HCT116 (cell line): Measurements from ENCODE around the gene RNF31. TPM values are rescaled to one million over a fixed set of nuclear protein-coding genes. Genes with fewer than 3 reads are reported as not detected.

Experiments used
- ATAC-seq: fragments of 200-7000 bp; cut with Tn5 transposase; 2 replicates; pipeline ENCODE4 v1.9.1; 2020; ENCODE audit warnings: mild to moderate bottlenecking, moderate library complexity
- BruUV-seq: library from RNA; stranded (reverse); fragments of 400-500 nt; replicated peaks from 2 replicates; lab custom pipeline; 2021; lab: Mats Ljungman, UMichigan
- CTCF ChIA-PET: fragments of 300-600 bp; sonication (Branson Sonifier 250); formaldehyde crosslinking; loops from one replicate; lab custom pipeline; 2021; ENCODE audit warnings: antibody characterized with exemption; lab: Charles Lee
- POLR2A ChIA-PET: fragments of 300-600, 350-600 bp; sonication (Branson Sonifier 250); formaldehyde crosslinking; loops from one replicate; lab custom pipeline; 2021; ENCODE audit warnings: antibody characterized with exemption; lab: Charles Lee
- RAD21 ChIA-PET, 2 experiments: fragments of 300-600 bp; sonication (Branson Sonifier 250); formaldehyde crosslinking; loops; one replicate each; lab custom pipeline; 2023; ENCODE audit warnings: low total read pairs in 2 of 2; ENCODE audit not compliant: uncharacterized antibody in 2 of 2, unreplicated experiment in 2 of 2, low non-redundant PET in 1 of 2; lab: Charles Lee
- DNase-seq: peaks from one replicate; pipeline ENCODE4 v3.0.0-alpha.2; 2010; ENCODE audit warnings: low read depth, low spot score
- H2AFZ ChIP-seq: fragments of 200-600 bp; shearing (Covaris generic), sonication (generic); 2 replicates; pipeline ENCODE4 v1.6.1; 2017; ENCODE audit warnings: low read depth, mixed run types, mixed read lengths, antibody characterized with exemption, low read length; ENCODE audit not compliant: poor library complexity, severe bottlenecking
- H3K27ac ChIP-seq: 2 replicates; pipeline ENCODE4 v1.5.1; 2012; ENCODE audit warnings: low read depth, low read length
- H3K27me3 ChIP-seq: fragments of 200-600 bp; sonication (generic); 2 replicates; pipeline ENCODE4 v1.6.1; 2016; ENCODE audit warnings: mixed run types, low read length, mixed read lengths; ENCODE audit not compliant: insufficient read depth
- H3K36me3 ChIP-seq, 2 experiments: fragments of 200-500 bp in 1 of 2; fragments of 200-600 bp in 1 of 2; sonication (Bioruptor generic) in 1 of 2; sonication (generic) in 1 of 2; 2 replicates each; pipeline versions ENCODE4 v1.5.1 to v1.6.1; 2014 to 2016; ENCODE audit warnings: low read length in 2 of 2, inconsistent platforms in 1 of 2, mixed read lengths in 1 of 2, mixed run types in 1 of 2; ENCODE audit not compliant: insufficient read depth in 2 of 2, control insufficient read depth in 1 of 2
- H3K4me1 ChIP-seq, 2 experiments: fragments of 200-600 bp in 1 of 2; sonication (generic) in 1 of 2; 2 replicates each; pipeline versions ENCODE4 v1.5.1 to v1.6.1; 2012 to 2017; ENCODE audit warnings: low read length in 2 of 2, inconsistent platforms in 1 of 2, mild to moderate bottlenecking in 1 of 2, mixed read lengths in 1 of 2, mixed run types in 1 of 2, moderate library complexity in 1 of 2; ENCODE audit not compliant: insufficient read depth in 2 of 2, control insufficient read depth in 1 of 2
- H3K4me2 ChIP-seq: fragments of 200-600 bp; sonication (generic); 2 replicates; pipeline ENCODE4 v1.6.1; 2017; ENCODE audit warnings: mixed run types, low read length, mixed read lengths
- H3K4me3 ChIP-seq, 2 experiments: fragments of 200-600 bp in 1 of 2; sonication (generic) in 1 of 2; replicated peaks in 1 of 2; 2 replicates each; pipeline ENCODE4 v1.5.1; 2011 to 2016; ENCODE audit warnings: low read length in 2 of 2, control low read depth in 1 of 2, low read depth in 1 of 2, mild to moderate bottlenecking in 1 of 2, mixed read lengths in 1 of 2, mixed run types in 1 of 2
- H3K79me2 ChIP-seq: fragments of 200-600 bp; sonication (generic); 2 replicates; pipeline ENCODE4 v1.6.1; 2017; ENCODE audit warnings: mild to moderate bottlenecking, mixed run types, low read length, moderate library complexity, mixed read lengths; ENCODE audit not compliant: insufficient read depth
- H3K9ac ChIP-seq: fragments of 200-600 bp; sonication (generic); 2 replicates; pipeline ENCODE4 v1.6.1; 2016; ENCODE audit warnings: low read length, mixed read lengths
- H3K9me2 ChIP-seq: fragments of 200-600 bp; sonication (generic), shearing (Covaris generic); 2 replicates; pipeline ENCODE4 v1.6.1; 2017; ENCODE audit warnings: mixed run types, mild to moderate bottlenecking, moderate library complexity; ENCODE audit not compliant: insufficient read depth
- H3K9me3 ChIP-seq, 2 experiments: fragments of 200-500 bp in 1 of 2; fragments of 200-600 bp in 1 of 2; sonication (Bioruptor generic) in 1 of 2; sonication (generic) in 1 of 2; 2 replicates each; pipeline ENCODE4 v1.6.1; 2014 to 2017; ENCODE audit warnings: low read length in 2 of 2, mixed read lengths in 2 of 2, inconsistent platforms in 1 of 2, low read depth in 1 of 2, mild to moderate bottlenecking in 1 of 2, mixed run types in 1 of 2, moderate library complexity in 1 of 2; ENCODE audit not compliant: control insufficient read depth in 1 of 2, insufficient read depth in 1 of 2
- H4K20me1 ChIP-seq: fragments of 200-600 bp; sonication (generic), shearing (Covaris generic); 2 replicates; pipeline ENCODE4 v1.6.1; 2017; ENCODE audit warnings: mixed run types, mild to moderate bottlenecking, moderate library complexity; ENCODE audit not compliant: insufficient read depth
- CBX3 ChIP-seq: IDR thresholded peaks from 2 replicates; pipeline ENCODE4 v1.6.1; 2012; ENCODE audit warnings: low read depth
- CEBPB ChIP-seq: IDR thresholded peaks from 2 replicates; pipeline ENCODE4 v1.6.1; 2012; ENCODE audit warnings: low read depth
- EGR1 ChIP-seq: IDR thresholded peaks from 2 replicates; pipeline ENCODE4 v1.6.1; 2012; ENCODE audit warnings: low read depth
- EZH2 ChIP-seq: fragments of 200-600 bp; sonication (generic); IDR thresholded peaks from 2 replicates; pipeline ENCODE4 v1.6.1; 2017; ENCODE audit warnings: antibody characterized with exemption, mixed run types
- JUND ChIP-seq: IDR thresholded peaks from 2 replicates; pipeline ENCODE4 v1.6.1; 2012
- POLR2AphosphoS5 ChIP-seq: IDR thresholded peaks from 2 replicates; pipeline ENCODE4 v1.6.1; 2011; ENCODE audit warnings: mild to moderate bottlenecking, low read depth, low read length, moderate library complexity
- RAD21 ChIP-seq: IDR thresholded peaks from 2 replicates; pipeline ENCODE4 v1.6.1; 2012; ENCODE audit warnings: low read depth, mild to moderate bottlenecking
- SIN3A ChIP-seq: IDR thresholded peaks from 2 replicates; pipeline ENCODE4 v1.6.1; 2012; ENCODE audit warnings: low read depth
- SP1 ChIP-seq: IDR thresholded peaks from 2 replicates; pipeline ENCODE4 v1.6.1; 2012; ENCODE audit warnings: low read depth
- SRF ChIP-seq: IDR thresholded peaks from 2 replicates; pipeline ENCODE4 v1.6.1; 2012; ENCODE audit warnings: low read depth
- TCF7L2 ChIP-seq: IDR thresholded peaks from 2 replicates; pipeline ENCODE4 v1.7.0; 2011; ENCODE audit warnings: borderline replicate concordance, inconsistent platforms; ENCODE audit not compliant: insufficient read depth, insufficient read length; ENCODE audit errors: extremely low read depth
- ZBTB33 ChIP-seq: IDR thresholded peaks from 2 replicates; pipeline ENCODE4 v1.6.1; 2011; ENCODE audit warnings: mild to moderate bottlenecking, low read length, moderate library complexity; ENCODE audit not compliant: insufficient replicate concordance; ENCODE audit errors: extremely low read depth
- ZFX ChIP-seq: fragments of 450-650 bp; IDR thresholded peaks from 2 replicates; pipeline ENCODE4 v1.6.1; 2017
- ZNF274 ChIP-seq: fragments of 200-500 bp; sonication (Bioruptor generic); IDR thresholded peaks from 2 replicates; pipeline ENCODE4 v1.6.1; 2014; ENCODE audit warnings: mild to moderate bottlenecking, low read depth, low read length, inconsistent platforms
- intact Hi-C: fragments of 100-400 bp; cut with micrococcal nuclease; formaldehyde crosslinking; loops from 2 replicates; pipeline ENCODE4 v1.10.0; 2022
- total RNA-seq: library from RNA; stranded (reverse); gene quantifications from one replicate; pipeline ENCODE4 v1.2.1, GENCODE V29; 2021; ENCODE audit not compliant: unreplicated experiment

Gene RNF31
- total RNA-seq, 1 experiment from 2014 or later: 78.0 TPM

- peaks cover 61% of the 10 kb centered on the region for H3K79me2 ChIP-seq
Observed at GRCh38 chr14:24143511-24143910, 3.8 kb upstream of the RNF31 start.

GRCh38 chr14:24144451-24144850 lies 2.8 kb upstream of the RNF31 start:
- TF ChIP-seq ZBTB33 (no peak), TCF7L2 (no peak), CBX3 (no peak), CEBPB (no peak), JUND (no peak), SRF (no peak), SIN3A (no peak), RAD21 (no peak), ZFX (no peak), EGR1 (no peak), SP1 (no peak), POLR2AphosphoS5 (no peak)
- TF ChIP-seq, all 23 proteins: peak for 0
- no peaks in the 10 kb centered on the region for H3K9me2 ChIP-seq
- no peaks in the 10 kb centered on the region for H3K9me3 ChIP-seq
- no peak overlapping the region for H3K4me2 ChIP-seq
- intact Hi-C loops: no loop called here
- peaks cover 8 to 14% of the 10 kb centered on the region in 2 experiments; a peak in 3 of 4 replicates for H3K36me3 ChIP-seq
- H3K4me1 ChIP-seq: peaks cover 24 to 32% of the 10 kb centered on the region in 2 experiments
- no peaks in the 10 kb centered on the region for H4K20me1 ChIP-seq
- ATAC-seq: no peak
- no TSS peak for BruUV-seq
- ChIA-PET CTCF (no interaction called here), POLR2A (no interaction called here), RAD21 (no interaction called here)
- DNase-seq: no peak
- H3K27me3 ChIP-seq: no peaks in the 10 kb centered on the region
- H3K4me3 ChIP-seq: no peak overlapping the region
- no peak overlapping the region for H3K9ac ChIP-seq
- H3K27ac ChIP-seq: no peak overlapping the region
- no peak overlapping the region for H2AFZ ChIP-seq
- H3K79me2 ChIP-seq: peaks cover 61% of the 10 kb centered on the region

More at GRCh38 chr14:24143511-24143910, 3.8 kb upstream of the RNF31 start:
- Histone ChIP-seq H3K4me1 (peaks cover 27 to 35% of the 10 kb centered on the region in 2 experiments), H3K9me2 (no peaks in the 10 kb centered on the region), H3K4me2 (no peak overlapping the region), H3K27me3 (no peaks in the 10 kb centered on the region), H3K9me3 (no peaks in the 10 kb centered on the region), H3K36me3 (peaks cover 15 to 18% of the 10 kb centered on the region in 2 experiments), H3K4me3 (no peak overlapping the region), H4K20me1 (no peaks in the 10 kb centered on the region), H2AFZ (no peak overlapping the region), H3K9ac (no peak overlapping the region), H3K27ac (no peak overlapping the region)
- no peak for TF ChIP-seq EZH2
- no peak for TF ChIP-seq ZNF274
- BruUV-seq: no TSS peak
- CTCF ChIA-PET: no interaction called here
- POLR2A ChIA-PET: no interaction called here
- no peak for ATAC-seq
- RAD21 ChIA-PET: no interaction called here
- DNase-seq: no peak
- intact Hi-C loops: no loop called here
